HUES48 (cell line): ENCODE results near the gene RAB7A.
"Not testable (repeated sequence)": the region's sequence is repeated elsewhere in the genome, so short reads cannot be mapped to it uniquely, and the experiment has no call there.

Experiments
- H3K27ac ChIP-seq: one replicate; pipeline ENCODE4 v1.7.0; 2013; ENCODE audit warnings: low read depth, low read length, inconsistent platforms
- H3K27me3 ChIP-seq: 2 replicates; pipeline ENCODE4 v1.6.1; 2013; ENCODE audit warnings: mild to moderate bottlenecking, low read length; ENCODE audit not compliant: control insufficient read depth, insufficient read depth
- H3K36me3 ChIP-seq: 2 replicates; pipeline ENCODE4 v1.6.1; 2013; ENCODE audit warnings: low read length; ENCODE audit not compliant: control insufficient read depth, insufficient read depth
- H3K4me1 ChIP-seq: 2 replicates; pipeline ENCODE4 v1.6.1; 2013; ENCODE audit warnings: mild to moderate bottlenecking, low read length; ENCODE audit not compliant: control insufficient read depth, insufficient read depth
- H3K4me3 ChIP-seq: 2 replicates; pipeline ENCODE4 v1.5.1; 2013; ENCODE audit warnings: mild to moderate bottlenecking, low read depth, low read length
- H3K9ac ChIP-seq: 2 replicates; pipeline ENCODE4 v1.6.1; 2013; ENCODE audit warnings: mild to moderate bottlenecking, low read depth, low read length, moderate library complexity
- H3K9me3 ChIP-seq: 2 replicates; pipeline ENCODE4 v1.6.1; 2013; ENCODE audit warnings: low read length; ENCODE audit not compliant: control insufficient read depth, insufficient read depth

RAB7A gene

GRCh38 chr3:128714887-128715491 is 11.0 kb upstream of the RAB7A start:
- H3K27ac ChIP-seq: no peak overlapping the region
- no peaks in the 10 kb centered on the region for H3K9me3 ChIP-seq
- H3K4me3 ChIP-seq: no peak overlapping the region
- H3K36me3 ChIP-seq: no peaks in the 10 kb centered on the region
- 0 out of 2 replicates have a peak, but pooled peaks cover under 1% of the 10 kb centered on the region for H3K4me1 ChIP-seq
- no peaks in the 10 kb centered on the region for H3K27me3 ChIP-seq
- no peak overlapping the region for H3K9ac ChIP-seq

- not testable (repeated sequence) for H3K4me3 ChIP-seq, H3K36me3 ChIP-seq, H3K9ac ChIP-seq, H3K27ac ChIP-seq, H3K27me3 ChIP-seq, H3K9me3 ChIP-seq
- peaks cover 33% of the 10 kb centered on the region for H3K4me1 ChIP-seq
Measured at GRCh38 chr3:128718892-128719291, 7.1 kb upstream of the RAB7A start.

- Histone ChIP-seq H3K9me3 (no peaks in the 10 kb centered on the region), H3K27me3 (0 out of 2 replicates have a peak, but pooled peaks cover 4% of the 10 kb centered on the region), H3K27ac (no peak overlapping the region), H3K4me1 (peaks cover 38% of the 10 kb centered on the region), H3K9ac (no peak overlapping the region), H3K4me3 (peak overlapping the region; percentile 30; the same call in 1 of the 2 replicates), H3K36me3 (no peaks in the 10 kb centered on the region)
Measured at GRCh38 chr3:128720891-128721290, 5.1 kb upstream of the RAB7A start.

GRCh38 chr3:128723477-128723876 is 2.5 kb upstream of the RAB7A start:
- Histone ChIP-seq H3K9ac (no peak overlapping the region), H3K4me1 (peaks cover 49% of the 10 kb centered on the region), H3K4me3 (no peak overlapping the region), H3K27me3 (0 out of 2 replicates have a peak, but pooled peaks cover 4% of the 10 kb centered on the region), H3K36me3 (no peaks in the 10 kb centered on the region), H3K9me3 (no peaks in the 10 kb centered on the region), H3K27ac (no peak overlapping the region)

GRCh38 chr3:128725547-128726022 is 398 bp upstream of the RAB7A start:
- 0 out of 2 replicates have a peak, but pooled peaks cover 4% of the 10 kb centered on the region for H3K27me3 ChIP-seq
- H3K4me3 ChIP-seq: peak overlapping the region; percentile 82; the same call in 1 of the 2 replicates
- H3K9ac ChIP-seq: no peak overlapping the region
- H3K36me3 ChIP-seq: no peaks in the 10 kb centered on the region
- H3K4me1 ChIP-seq: peaks cover 48% of the 10 kb centered on the region
- H3K27ac ChIP-seq: peak overlapping the region; percentile 25
- no peaks in the 10 kb centered on the region for H3K9me3 ChIP-seq

- Histone ChIP-seq H3K4me3 (peak overlapping the region; percentile 82), H3K36me3 (no peaks in the 10 kb centered on the region), H3K27me3 (no peaks in the 10 kb centered on the region), H3K9ac (no peak overlapping the region; the same call in 1 of the 2 replicates), H3K27ac (no peak overlapping the region), H3K9me3 (no peaks in the 10 kb centered on the region), H3K4me1 (peaks cover 33% of the 10 kb centered on the region)
Measured at GRCh38 chr3:128727059-128727458, 1.1 kb downstream of the RAB7A start.

GRCh38 chr3:128727485-128727884 is 1.5 kb downstream of the RAB7A start:
- H3K27ac ChIP-seq: no peak overlapping the region
- no peaks in the 10 kb centered on the region for H3K36me3 ChIP-seq

GRCh38 chr3:128727996-128728395 is 2.0 kb downstream of the RAB7A start:
- H3K9ac ChIP-seq: no peak overlapping the region
- peak overlapping the region; percentile 82 for H3K4me3 ChIP-seq
- H3K4me1 ChIP-seq: peaks cover 27% of the 10 kb centered on the region

More at GRCh38 chr3:128727485-128727884, 1.5 kb downstream of the RAB7A start:
- H3K4me1 ChIP-seq: peaks cover 30% of the 10 kb centered on the region
- H3K9ac ChIP-seq: no peak overlapping the region
- no peaks in the 10 kb centered on the region for H3K27me3 ChIP-seq
- H3K4me3 ChIP-seq: peak overlapping the region; percentile 82
- H3K9me3 ChIP-seq: no peaks in the 10 kb centered on the region

GRCh38 chr3:128728521-128728920 is 2.5 kb downstream of the RAB7A start:
- H3K36me3 ChIP-seq, H3K27me3 ChIP-seq, H3K9ac ChIP-seq, H3K4me3 ChIP-seq, H3K9me3 ChIP-seq, H3K27ac ChIP-seq: not testable (repeated sequence)
- peaks cover 25% of the 10 kb centered on the region for H3K4me1 ChIP-seq

More at GRCh38 chr3:128727996-128728395, 2.0 kb downstream of the RAB7A start:
- Histone ChIP-seq H3K9me3 (no peaks in the 10 kb centered on the region), H3K27ac (no peak overlapping the region), H3K36me3 (no peaks in the 10 kb centered on the region), H3K27me3 (no peaks in the 10 kb centered on the region)

- Histone ChIP-seq H3K4me3 (no peak overlapping the region), H3K9ac (no peak overlapping the region), H3K27ac (no peak overlapping the region), H3K27me3 (no peaks in the 10 kb centered on the region), H3K9me3 (no peaks in the 10 kb centered on the region), H3K4me1 (peaks cover 29% of the 10 kb centered on the region), H3K36me3 (no peaks in the 10 kb centered on the region)
Measured at GRCh38 chr3:128730471-128730870, 4.5 kb downstream of the RAB7A start.

GRCh38 chr3:128734523-128735189 is 8.7 kb downstream of the RAB7A start:
- Histone ChIP-seq H3K9me3 (no peaks in the 10 kb centered on the region), H3K36me3 (peaks cover 23% of the 10 kb centered on the region), H3K9ac (no peak overlapping the region), H3K4me3 (no peak overlapping the region), H3K27ac (no peak overlapping the region), H3K27me3 (no peaks in the 10 kb centered on the region), H3K4me1 (peaks cover 14% of the 10 kb centered on the region)
